Brain pericyte (primary cell): Measurements from ENCODE around the gene NHS.

Experiments
- DNase-seq: peaks from one replicate; pipeline ENCODE4 v3.0.0-alpha.2; 2012; ENCODE audit warnings: low read depth, low spot score

NHS gene

DNA sequence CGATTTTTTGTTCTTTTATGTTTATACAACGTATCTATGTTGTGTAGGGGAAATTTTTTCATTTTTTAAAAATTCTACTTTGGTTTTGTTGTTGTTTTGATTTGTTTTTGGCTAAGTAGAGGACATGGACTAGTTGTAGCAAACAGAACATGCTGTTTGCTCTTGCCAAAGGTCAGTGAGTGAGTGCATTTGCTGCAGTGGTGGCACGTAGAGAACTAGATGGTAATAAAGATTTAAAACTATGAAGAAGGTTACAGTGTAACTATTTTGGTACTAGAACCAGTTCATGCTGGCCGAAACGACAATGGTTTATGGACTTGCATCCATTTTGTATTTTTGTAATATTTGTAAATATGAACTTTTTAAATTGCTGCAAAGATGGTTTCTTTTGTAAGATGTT is 360.4 kb downstream of the NHS start:
- DNase-seq, result no peak

DNA sequence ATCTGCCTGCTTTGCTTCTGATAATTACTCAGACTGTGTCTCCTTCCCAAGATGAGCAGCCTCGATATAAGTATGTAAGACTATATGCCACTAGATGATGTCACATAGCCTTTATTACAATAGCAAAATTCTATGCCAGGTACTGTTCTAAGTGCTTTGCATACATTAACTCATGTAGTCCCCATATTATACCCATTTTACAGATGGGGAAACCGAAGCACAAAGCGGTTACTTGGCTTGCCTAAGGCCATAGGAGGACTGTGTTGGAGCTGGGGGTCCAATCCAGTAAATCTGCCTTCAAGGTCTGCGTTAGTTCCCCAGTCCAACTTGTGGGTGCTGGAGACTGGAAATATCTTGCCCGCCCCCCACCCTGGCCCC is 361.5 kb downstream of the NHS start:
- no peak for DNase-seq

DNA sequence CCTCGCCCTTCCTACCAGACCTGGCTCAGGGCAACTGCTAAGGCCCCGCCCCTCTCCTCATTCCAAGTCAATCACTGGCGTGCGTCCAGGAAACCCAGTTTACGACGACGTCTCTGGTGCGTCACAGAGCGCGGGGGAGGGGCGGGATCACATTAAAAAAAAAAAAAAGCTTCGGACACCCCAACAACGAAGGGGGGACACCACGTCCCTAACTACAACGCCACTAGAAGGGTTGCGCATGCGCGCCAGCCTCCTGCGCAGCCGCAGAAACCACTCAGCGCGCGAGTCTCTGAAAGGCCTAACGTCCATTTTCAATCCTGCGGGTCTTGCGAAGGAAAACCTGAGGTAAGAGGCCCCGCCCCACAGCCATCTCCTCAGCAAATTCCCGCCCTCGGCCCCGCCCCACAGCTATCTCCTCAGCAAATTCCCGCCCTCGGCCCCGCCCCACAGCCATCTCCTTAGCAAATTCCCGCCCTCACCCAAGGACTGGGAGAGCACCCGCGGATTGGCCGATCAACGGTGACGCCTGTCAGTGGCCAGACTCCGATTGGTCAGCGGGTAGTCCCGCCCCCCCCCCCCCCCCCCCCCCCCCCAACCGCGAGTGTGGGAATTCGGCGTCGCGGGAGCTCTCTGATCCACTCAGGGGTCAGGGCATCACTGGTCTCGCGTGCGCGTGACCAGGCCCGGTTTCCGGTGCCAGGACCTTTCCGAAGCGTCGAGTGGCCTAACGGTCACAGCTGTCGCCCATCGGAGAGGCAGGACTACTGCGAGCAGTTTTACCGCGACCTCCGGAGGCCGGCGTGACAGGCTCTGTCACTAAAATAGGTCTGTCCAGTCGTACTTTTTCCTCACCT is 362.1 kb downstream of the NHS start, which contains the start of gene SCML1:
TSS of gene SCML1 (plus strand) at position 638 of the 854 bp plus-strand sequence. CDS start 6,694 bp downstream, outside the sequence.
- DNase-seq, result peak; percentile 84

DNA sequence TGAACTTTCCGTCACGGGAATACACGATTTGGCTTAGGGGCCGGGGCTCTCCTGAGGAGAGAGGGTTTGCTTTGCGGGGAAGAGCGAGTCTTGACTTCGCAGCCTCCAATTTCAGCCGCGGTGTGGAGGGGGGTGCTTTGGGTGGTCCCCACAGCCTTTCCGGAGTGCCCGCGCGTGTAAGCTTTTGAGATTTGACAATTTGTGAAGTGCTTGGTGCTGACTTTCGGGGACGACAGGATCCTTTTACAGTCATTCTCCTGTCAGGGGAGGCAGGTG is 362.6 kb downstream of the NHS start:
- no peak for DNase-seq

DNA sequence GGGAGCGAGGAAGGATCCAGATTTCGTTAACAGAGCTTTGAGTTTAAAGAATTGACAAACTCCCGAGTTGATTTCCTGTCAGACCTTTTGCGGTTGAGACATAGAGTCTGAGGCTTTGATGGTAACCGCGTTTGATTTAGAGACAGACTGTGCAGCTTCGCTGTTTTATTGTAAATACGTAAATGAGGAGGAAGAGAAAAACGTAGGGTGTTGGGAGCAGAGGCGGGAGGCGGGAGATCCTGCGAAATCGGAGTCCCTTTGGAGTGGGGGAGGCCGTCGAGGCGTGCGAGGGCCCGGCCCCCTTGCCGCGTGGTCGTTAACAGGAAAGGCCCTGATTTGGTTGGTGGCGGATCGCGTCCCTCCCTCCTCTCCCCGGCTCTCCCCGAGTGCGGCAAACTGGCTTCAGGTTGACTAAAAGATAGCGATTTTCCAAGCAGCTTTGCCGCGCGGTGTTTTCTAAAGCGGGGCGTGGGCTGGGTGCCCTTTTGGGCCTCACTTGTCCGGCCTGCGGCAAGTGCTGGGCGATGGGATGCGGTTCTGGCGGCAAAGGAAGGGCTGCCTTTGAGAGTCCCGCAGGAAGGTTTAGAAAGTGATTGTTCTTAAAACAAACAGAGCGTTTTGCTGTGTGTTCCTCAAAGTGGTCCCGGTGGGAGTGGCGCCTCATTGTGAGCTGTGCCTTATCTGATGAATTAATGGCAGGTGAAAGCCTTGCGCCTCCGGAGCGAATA is 363.1 kb downstream of the NHS start:
- DNase-seq, result no peak

DNA sequence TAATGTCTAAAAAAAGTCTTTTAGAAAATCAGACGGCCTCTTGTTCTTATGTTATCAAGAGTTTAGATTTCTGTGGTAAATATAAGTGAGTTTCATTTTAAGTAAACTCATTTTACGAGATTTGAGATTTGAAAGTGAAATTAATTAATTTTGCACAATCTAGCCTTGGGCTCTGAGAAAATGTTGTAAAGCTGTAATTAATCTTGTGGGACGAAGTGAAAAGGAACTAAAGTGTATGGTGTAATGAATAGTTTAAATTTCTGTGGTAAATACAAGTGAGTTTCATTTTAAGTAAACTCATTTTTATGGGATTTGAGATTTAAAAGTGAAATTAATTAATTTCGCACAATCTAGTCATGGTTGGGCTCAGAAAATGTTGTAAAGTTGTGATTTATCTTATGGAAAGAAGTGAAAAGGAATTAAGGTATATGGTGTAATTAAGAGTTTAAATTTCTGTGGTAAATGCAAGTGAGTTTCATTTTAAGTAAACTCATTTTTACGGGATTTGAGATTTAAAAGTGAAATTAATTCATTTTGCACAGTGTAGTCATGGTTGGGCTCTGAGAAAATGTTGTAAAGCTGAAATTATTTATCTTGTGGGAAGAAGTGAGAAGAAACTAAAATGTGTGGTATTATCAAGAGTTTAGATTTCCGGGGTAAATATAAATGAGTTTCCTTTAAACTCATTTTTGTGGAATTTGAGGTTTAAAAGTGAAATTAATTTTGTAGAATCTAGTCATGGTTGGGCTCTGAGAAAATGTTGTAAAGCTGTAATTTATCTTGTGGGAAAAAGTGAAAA is 363.9 kb downstream of the NHS start:
- DNase-seq, result no peak

DNA sequence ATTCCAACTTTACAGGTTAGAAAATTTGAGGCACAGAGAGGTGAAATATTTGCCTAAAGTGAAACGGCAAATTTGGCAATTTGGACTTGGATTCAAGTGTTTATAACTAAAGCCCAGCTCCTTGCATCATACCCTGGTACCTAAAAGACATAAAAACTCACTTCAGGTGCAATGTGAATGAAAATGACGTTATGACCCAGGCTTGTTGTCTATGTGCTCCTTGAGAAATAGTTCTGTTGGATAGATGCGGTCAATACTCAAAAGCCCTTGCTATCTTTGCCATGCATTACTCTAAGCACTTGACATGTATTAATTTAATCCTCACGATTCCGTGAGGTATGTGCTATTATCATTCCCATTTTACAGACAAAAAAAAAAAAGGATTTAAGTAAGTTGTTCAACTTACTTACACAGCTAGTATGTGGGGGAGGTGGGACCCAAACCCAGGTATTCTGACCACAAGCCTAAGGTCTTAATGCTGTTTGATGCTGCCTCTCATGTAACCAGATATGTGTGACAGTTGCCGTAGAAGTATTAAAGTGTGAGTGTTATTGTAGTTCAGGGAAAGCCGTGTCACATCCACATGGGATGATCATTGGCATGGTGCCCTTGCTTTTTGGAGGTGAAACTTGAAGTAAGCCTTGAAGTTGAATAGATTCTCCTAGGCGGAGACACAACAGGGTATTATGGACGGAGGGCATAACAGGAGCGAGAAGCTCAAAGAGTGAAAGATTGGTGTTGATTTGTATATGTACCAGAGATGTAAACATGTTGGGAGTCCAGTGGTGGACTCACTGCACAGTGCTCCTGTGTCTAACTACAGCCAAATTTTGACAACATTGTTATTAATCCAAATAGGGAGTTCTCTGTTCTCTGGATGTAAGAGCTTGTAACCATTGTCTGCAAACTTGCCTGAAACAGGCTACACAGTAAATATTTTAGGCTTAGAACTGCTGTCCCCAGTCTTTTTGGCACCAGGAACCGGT is 365.4 kb downstream of the NHS start:
- no peak for DNase-seq

DNA sequence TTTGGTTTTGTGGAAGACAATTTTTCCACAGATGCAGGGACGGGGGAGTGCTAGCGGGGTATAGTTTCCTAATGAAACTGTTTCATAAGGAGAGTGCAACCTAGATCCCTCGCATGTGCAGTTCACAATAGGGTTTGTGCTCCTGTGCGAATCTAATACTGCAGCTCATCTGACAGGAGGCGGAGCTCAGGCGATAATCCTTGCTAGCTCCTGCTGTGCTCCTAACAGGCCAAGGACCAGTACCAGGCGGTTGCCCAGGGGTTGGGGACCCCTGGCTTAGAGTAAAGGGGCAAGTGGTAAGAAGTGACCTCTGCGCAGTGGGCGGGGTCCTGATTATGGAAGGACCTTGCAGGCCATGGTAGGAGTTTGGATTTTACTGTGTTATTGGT is 366.1 kb downstream of the NHS start:
- no peak for DNase-seq

DNA sequence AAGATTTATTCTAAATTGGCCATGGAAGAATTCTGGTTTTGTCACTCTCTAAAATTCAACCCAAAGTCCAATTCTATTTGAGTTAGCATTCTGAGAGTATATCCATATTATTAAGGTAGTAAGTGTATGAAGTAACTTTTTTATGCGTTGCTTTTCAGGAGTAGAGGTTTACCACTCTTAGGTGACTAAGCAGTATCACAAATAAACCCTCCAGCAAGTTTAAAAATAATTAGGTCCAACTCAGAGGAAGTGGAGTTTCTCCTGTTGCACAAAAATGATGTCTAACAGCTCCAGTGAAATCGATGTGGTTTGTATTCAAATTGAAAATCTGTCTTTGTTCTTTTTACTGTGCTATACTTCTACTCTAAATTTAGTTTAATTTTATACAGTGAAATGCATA is 368.9 kb downstream of the NHS start:
- no peak for DNase-seq

DNA sequence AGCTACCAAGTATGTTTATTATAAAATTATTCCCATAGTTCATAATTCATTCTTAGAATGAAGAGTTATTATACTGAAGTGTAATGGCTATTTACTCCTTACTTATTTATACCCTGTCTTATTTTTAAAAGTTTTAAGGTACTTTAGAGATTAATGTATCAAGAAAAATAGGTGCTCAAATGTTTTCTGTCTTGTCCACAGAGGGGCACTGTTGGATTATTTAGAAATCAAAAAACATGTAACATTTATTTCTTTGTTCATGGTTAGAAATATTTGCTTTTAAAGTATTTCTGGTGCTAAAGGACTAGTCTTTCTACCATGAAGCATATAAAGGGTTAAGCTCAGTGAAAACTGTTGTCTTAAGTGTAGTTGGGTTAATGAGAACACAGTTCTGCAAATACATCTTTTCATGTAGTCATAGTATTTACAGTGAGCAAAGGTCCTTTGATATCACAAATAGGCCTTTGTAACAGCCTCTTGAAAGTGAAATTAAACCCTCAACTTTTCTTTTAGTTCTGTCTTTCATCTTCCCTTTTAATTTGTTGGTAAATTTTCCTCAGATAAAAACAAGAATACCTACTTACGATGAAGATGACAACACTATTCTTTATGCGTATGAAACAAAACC is 370.0 kb downstream of the NHS start:
- DNase-seq, result no peak

DNA sequence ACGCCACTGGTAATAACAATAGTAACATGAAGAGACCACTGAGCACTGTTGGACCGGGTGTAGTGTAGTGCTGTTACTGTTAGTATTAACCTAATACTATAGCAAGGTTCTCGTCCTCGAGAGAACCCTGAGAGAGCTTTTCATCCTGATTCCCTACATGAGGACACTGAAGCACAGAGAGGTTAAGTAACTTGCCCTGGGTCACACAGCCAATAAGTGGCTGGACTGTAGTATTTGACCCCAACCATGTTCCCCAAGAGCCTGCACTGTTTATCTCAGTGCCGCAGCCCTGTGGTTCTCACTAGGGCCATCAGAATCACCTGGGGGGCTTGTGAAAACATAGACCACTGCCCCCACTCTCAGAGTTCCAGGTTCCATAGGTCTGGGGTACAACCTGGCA is 372.7 kb downstream of the NHS start:
- no peak for DNase-seq

DNA sequence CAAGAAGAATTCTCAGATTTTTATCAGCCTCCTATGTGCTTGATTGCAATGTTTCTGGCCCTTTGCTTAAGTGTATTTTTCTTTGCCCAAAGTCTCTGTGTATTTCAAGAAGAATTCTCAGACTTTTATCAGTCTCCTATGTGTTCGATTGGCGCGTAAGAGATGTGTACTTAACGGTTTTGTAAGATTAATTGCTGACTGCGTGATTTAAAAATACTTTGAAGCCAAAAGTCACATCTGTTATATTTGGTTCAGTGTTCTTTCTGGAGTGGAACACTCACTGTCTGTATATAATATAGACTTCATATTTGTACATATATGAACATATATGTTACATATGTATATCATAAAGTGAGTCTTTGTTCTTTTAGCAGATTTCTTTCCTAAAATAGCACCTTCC is 373.7 kb downstream of the NHS start:
- DNase-seq, result no peak

DNA sequence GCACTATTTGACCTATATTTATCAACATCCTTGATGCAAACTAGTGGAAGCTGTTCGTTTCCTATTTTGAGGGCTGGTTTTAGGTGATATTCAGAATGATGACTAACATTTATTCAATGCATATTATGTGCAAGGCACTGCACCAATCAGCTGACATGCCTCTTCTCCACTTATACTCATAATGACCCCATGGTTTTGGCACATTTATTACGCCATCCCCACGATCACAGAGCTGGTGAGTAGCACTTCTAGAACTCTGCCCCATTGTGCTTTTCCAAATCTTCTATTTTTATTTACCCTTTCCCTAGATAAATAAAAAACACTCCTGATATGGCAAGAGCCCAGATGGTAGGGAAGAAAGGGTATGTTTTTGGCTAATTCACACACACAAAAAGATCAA is 375.4 kb downstream of the NHS start:
- no peak for DNase-seq

DNA sequence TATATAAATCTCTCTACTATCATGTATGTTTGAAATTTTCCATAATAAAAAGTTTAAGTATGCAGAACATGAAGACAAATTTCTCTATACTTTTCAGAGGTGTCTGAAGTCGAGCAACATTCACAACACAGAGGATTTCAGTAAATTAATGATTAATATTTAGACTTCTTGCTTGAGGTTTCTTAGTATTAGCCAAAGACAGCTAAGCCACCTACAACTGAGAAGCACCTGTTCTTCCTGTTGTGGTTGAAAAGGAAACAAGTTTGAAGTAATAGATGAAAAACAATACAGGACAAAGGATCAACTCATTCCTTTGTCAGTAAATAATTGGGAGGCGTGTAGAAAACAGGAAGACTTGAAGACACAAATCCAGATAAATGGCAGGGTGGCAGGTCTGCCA is 383.4 kb downstream of the NHS start:
- DNase-seq, result no peak

DNA sequence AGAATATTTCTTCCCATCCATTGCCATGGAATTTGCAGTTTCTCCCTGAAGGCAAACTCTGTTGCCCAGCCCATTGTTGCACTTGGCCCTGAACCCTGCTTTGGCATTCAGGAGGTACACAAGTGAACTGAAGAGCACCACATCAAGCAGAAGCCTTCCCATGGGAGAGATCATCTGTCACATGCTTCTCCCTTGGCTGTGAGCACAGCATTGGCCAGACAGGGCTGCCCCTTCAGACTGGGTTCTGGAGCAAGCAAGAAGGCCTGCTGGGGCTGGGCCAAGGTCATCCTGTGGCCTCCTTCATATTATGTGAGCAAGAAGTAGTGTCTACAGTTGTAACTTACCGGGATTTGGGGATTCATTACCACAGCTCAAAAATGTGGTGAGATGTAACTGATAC is 385.0 kb downstream of the NHS start:
- DNase-seq, result no peak

DNA sequence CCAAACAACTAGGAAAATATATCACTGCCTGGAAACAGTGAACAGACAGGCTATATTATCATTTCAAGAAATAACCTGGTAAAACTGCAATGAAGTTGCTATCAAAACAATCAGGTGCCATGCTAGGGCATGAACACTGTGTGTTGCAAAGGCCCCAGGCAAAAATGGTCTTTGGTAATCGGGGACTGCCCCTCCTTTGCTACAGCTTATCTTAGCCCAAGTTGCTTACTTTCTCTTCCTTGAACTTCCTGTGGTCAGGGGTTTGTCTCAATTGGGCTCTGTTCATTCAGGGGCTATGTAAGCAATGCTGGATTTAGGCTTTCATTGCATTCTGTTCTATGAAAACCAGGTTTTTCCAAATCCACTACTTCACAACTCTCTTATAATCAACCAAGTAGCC is 392.7 kb downstream of the NHS start:
- no peak for DNase-seq

DNA sequence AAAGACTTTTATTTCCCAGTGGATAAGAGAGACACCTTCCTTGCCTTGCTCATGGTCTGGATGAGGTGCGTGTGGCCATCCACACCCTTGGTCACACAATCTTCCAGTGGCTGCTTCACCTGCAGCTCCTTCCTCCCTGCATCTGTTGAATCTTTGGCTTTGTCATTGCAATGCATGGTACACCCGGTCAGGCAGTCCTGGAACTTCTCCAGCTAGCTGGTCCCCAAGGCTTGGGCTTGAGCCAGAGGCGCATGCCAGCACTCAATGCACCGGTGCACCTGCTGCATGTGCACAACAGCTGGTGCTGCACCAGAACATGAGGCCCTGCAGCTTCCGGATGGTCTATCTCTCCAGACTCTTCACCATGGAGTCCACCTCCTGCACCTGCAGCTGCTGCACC is 394.0 kb downstream of the NHS start:
- DNase-seq, result no peak

DNA sequence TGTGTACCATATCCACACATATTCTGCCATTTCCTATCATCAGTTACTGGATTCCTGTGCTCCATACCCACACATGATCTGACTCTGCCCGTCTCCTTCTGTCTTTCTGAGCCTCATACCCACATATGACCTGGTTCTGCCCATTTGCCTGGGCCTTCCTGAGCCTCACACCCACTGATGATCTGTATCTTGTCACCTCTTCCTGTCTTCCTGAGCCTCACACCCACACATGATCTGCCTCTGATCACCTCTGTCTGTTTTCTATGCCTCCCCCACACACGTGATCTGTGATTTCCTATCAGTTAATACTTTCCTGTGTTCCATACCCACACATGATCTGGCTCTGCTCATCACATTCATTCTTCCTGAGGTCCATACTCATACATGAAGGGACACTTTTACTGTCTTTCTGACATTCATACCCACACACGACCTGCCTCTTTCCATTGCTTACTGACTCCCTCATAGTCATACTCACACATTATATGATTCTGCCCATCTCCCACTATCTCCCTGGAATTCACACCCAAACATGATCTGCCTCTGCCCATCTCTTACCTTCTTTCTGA is 394.8 kb downstream of the NHS start:
- DNase-seq, result no peak

DNA sequence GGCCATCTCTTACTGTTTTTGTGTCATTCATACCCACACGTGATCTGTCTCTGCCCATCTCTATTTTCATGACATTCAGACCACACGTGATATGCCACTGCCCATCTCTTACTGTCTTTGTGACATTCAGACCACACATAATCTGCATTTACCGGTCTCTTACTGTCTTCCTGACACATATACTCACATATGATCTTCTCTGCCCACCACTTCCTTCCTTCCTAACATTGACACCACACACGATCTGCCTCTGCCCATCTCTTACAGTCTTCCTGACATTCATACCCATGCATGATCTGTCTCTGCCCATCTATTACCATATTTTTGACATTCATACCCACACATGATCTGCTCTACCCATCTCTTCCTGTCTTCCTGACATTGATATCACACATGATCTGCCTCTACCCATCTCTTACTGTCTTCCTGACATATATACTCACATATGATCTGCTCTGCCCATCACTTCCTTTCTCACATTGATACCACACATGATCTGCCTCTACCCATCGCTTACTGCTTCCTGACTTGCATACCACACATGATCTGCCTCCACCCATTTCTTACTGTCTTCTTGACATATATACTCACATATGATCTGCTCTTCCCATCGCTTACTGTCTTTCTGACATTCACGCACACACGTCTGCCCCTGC is 398.3 kb downstream of the NHS start:
- no peak for DNase-seq

DNA sequence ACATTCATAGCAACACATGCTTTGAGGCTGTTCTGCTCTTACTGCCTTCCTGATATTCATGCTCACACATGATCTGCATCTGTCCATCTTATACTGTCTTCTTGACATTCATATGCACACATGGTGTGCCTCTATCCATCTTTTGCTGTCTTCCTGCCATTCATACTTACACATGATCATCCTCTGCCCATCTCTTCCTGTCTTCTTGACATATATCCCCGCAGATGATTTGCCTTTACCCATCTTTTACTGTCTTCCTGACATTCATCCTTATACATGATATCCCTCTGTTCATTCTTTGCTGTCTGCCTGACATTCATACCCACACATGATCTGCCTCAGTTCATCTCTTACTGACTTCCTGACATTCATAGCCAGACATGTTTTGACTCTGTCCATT is 399.1 kb downstream of the NHS start:
- no peak for DNase-seq
